B cell (primary cell): Measurements from ENCODE around the gene PIK3C3. TPM values are rescaled to one million over a fixed set of nuclear protein-coding genes. Genes with fewer than 3 reads are reported as not detected.

Source experiments
- ATAC-seq: fragments of 200-7000 bp; cut with Tn5 transposase; one replicate; pipeline ENCODE4 v1.10.0; 2021; ENCODE audit warnings: low read depth, mild to moderate bottlenecking, moderate number of reproducible peaks, moderate library complexity
- CTCF ChIA-PET: fragments of 350-600 bp; sonication (Branson Sonifier 250); formaldehyde crosslinking; loops from one replicate; lab custom pipeline; 2021; ENCODE audit warnings: antibody characterized with exemption, inconsistent platforms; lab: Charles Lee
- POLR2A ChIA-PET: fragments of 350-600 bp; sonication (Branson Sonifier 250); formaldehyde crosslinking; loops from one replicate; lab custom pipeline; 2021; ENCODE audit warnings: antibody characterized with exemption; lab: Charles Lee
- DNase-seq: peaks from one replicate; pipeline ENCODE4 v3.0.0; 2013
- H2AFZ ChIP-seq: 2 replicates; pipeline ENCODE4 v1.6.1; 2012; ENCODE audit warnings: mild to moderate bottlenecking, low read depth, low read length; ENCODE audit not compliant: insufficient read depth, poor library complexity, severe bottlenecking
- H3K27ac ChIP-seq, 2 donors: 1 replicate in 1 of 2; 2 replicates in 1 of 2; pipeline ENCODE4 v1.5.1; 2012 to 2013; ENCODE audit warnings: low read length in 2 of 2, mild to moderate bottlenecking in 2 of 2, moderate library complexity in 1 of 2
- H3K27me3 ChIP-seq, 4 experiments: fragments of 200-600 bp in 1 of 4; sonication (generic) in 1 of 4; replicated peaks in 1 of 4; 1 replicate in 2 of 4; 2 replicates in 2 of 4; pipeline versions ENCODE4 v1.6.1 to v1.7.0; 2013 to 2016; ENCODE audit warnings: low read length in 3 of 4, mild to moderate bottlenecking in 2 of 4, mixed read lengths in 1 of 4, moderate library complexity in 1 of 4; ENCODE audit not compliant: insufficient read depth in 4 of 4, control insufficient read depth in 3 of 4; ENCODE audit errors: control extremely low read depth in 1 of 4
- H3K36me3 ChIP-seq, 2 experiments: replicated peaks in 1 of 2; 1 replicate in 1 of 2; 2 replicates in 1 of 2; pipeline versions ENCODE4 v1.6.1 to v1.7.1; 2013; ENCODE audit warnings: low read length in 1 of 2; ENCODE audit not compliant: insufficient read depth in 2 of 2, control insufficient read depth in 1 of 2; ENCODE audit errors: control extremely low read depth in 1 of 2, extremely low read depth in 1 of 2
- H3K4me1 ChIP-seq, 2 donors: fragments of 200-600 bp in 1 of 2; sonication (generic) in 1 of 2; 1 replicate in 1 of 2; 2 replicates in 1 of 2; pipeline versions ENCODE4 v1.5.1 to v1.6.1; 2013 to 2017; ENCODE audit warnings: low read length in 2 of 2; ENCODE audit not compliant: control insufficient read depth in 2 of 2, insufficient read depth in 2 of 2
- H3K4me2 ChIP-seq: replicated peaks from 2 replicates; pipeline ENCODE3; 2012; ENCODE audit warnings: mild to moderate bottlenecking, low read depth, low read length; ENCODE audit not compliant: poor library complexity, severe bottlenecking
- H3K4me3 ChIP-seq, 5 experiments: fragments of 200-600 bp in 1 of 5; sonication (generic) in 1 of 5; 1 replicate in 3 of 5; 2 replicates in 2 of 5; pipeline versions ENCODE4 v1.5.1 to v1.7.0; 2011 to 2016; ENCODE audit warnings: low read length in 4 of 5, mild to moderate bottlenecking in 4 of 5, low read depth in 2 of 5, control low read depth in 1 of 5, moderate library complexity in 1 of 5; ENCODE audit not compliant: insufficient read depth in 1 of 5; ENCODE audit errors: control extremely low read depth in 1 of 5, extremely low read depth in 1 of 5
- H3K79me2 ChIP-seq: fragments of 200-600 bp; sonication (generic); one replicate; pipeline ENCODE4 v1.6.0; 2016; ENCODE audit warnings: low read length; ENCODE audit not compliant: control insufficient read depth, insufficient read depth
- H3K9ac ChIP-seq: fragments of 200-600 bp; sonication (generic); 2 replicates; pipeline ENCODE4 v1.6.1; 2017; ENCODE audit warnings: mild to moderate bottlenecking, low read length, moderate library complexity
- H3K9me3 ChIP-seq, 3 donors: one replicate each; pipeline versions ENCODE4 v1.6.1 to v1.7.1; 2013; ENCODE audit warnings: low read length in 2 of 3; ENCODE audit not compliant: control insufficient read depth in 2 of 3, insufficient read depth in 1 of 3; ENCODE audit errors: control extremely low read depth in 1 of 3
- H4K20me1 ChIP-seq: 2 replicates; pipeline ENCODE4 v1.6.0; 2012; ENCODE audit warnings: mild to moderate bottlenecking, low read length; ENCODE audit not compliant: insufficient read depth, control insufficient read depth, poor library complexity, severe bottlenecking
- H3K27ac Mint-ChIP-seq: one replicate; pipeline ENCODE4 v1.8.0; 2021; ENCODE audit warnings: mixed read lengths
- H3K27me3 Mint-ChIP-seq: one replicate; pipeline ENCODE4 v1.8.0; 2021; ENCODE audit warnings: mixed read lengths
- H3K4me1 Mint-ChIP-seq: one replicate; pipeline ENCODE4 v1.8.0; 2021; ENCODE audit warnings: mixed read lengths
- H3K4me3 Mint-ChIP-seq: one replicate; pipeline ENCODE4 v1.8.0; 2021; ENCODE audit warnings: mixed read lengths
- H3K9me3 Mint-ChIP-seq: one replicate; pipeline ENCODE4 v1.8.0; 2022; ENCODE audit warnings: mixed read lengths; ENCODE audit not compliant: insufficient read depth
- EZH2 ChIP-seq: IDR thresholded peaks from 2 replicates; pipeline ENCODE4 v1.6.1; 2012; ENCODE audit warnings: borderline replicate concordance, low read depth, mild to moderate bottlenecking, moderate library complexity, low read length; ENCODE audit not compliant: insufficient read depth, poor library complexity, severe bottlenecking
- WGBS: methylation state at CpG from one replicate; pipeline ENCODE4 v1.1.5; 2013; ENCODE audit warnings: missing lambda C conversion rate; ENCODE audit not compliant: insufficient coverage; 5-methylcytosine and 5-hydroxymethylcytosine counted together
- intact Hi-C: fragments of 100-400 bp; cut with micrococcal nuclease; formaldehyde crosslinking; loops from one replicate; pipeline ENCODE4 v1.10.0; 2022
- polyA plus RNA-seq: library from polyadenylated mRNA; depleted of rRNA; stranded (reverse); fragments of >200 nt; gene quantifications from 2 replicates; pipeline ENCODE4 v1.2.3, GENCODE V29; 2012
- total RNA-seq, 2 donors: library from RNA; stranded (reverse); fragments of 120-200 nt in 1 of 2; gene quantifications; 1 replicate in 1 of 2; 2 replicates in 1 of 2; pipeline versions ENCODE4 v1.2.3 to v1.2.4, GENCODE V29; 2013 to 2022
- TF ChIP-seq, protein P1 (sequence below): fragments of 200-600 bp; IDR thresholded peaks from one replicate; pipeline ENCODE4 v1.8.0; 2022; ENCODE audit warnings: antibody characterized with exemption, mild to moderate bottlenecking

The PIK3C3 gene
- total and polyA plus RNA-seq, 2 donors (not counting 1 experiment from before 2014, with no cell fraction given), result 13.3 to 87.9 TPM

DNA sequence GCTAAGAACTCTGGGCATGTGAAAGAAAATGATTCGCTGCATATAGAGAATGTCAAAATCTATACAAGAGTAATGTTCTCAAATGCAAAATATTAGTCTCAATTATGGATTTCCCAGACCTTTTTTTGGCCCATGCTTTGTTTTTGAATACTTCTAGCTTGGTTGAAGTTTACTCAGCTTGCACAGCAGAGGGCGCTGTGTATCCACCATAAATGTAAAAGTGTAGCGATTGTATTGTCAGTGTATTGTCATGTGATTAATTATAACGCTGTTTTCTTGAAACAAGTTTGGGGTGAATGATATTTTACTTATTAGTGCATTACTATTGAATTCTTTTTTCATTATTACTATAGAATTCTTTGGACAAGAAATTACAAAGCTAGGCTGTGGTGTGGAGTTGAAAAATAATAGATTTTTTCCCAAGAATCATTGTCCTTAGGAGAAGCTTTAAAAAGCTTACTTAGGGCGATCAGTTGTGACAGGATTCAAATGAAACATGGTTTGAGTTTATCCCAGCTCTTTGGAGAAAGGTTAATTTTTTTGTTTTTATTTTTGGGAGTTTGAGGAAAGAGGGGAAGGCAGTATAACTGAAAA lies 98.3 kb downstream of the PIK3C3 start:
- Histone ChIP-seq H3K27ac (no peak overlapping the region), H3K27me3 (no peaks in the 10 kb centered on the region), H4K20me1 (no peaks in the 10 kb centered on the region), H3K9me3 (no peaks in the 10 kb centered on the region), H3K4me1 (no peaks in the 10 kb centered on the region), H3K79me2 (no peaks in the 10 kb centered on the region), H3K9ac (no peak overlapping the region), H2AFZ (no peak overlapping the region), H3K36me3 (peaks cover 7 to 17% of the 10 kb centered on the region in 2 experiments), H3K4me2 (no peak overlapping the region), H3K4me3 (no peak overlapping the region)
- POLR2A ChIA-PET, result no interaction called here
- no peak for TF ChIP-seq EZH2
- TF ChIP-seq, protein P1, sequence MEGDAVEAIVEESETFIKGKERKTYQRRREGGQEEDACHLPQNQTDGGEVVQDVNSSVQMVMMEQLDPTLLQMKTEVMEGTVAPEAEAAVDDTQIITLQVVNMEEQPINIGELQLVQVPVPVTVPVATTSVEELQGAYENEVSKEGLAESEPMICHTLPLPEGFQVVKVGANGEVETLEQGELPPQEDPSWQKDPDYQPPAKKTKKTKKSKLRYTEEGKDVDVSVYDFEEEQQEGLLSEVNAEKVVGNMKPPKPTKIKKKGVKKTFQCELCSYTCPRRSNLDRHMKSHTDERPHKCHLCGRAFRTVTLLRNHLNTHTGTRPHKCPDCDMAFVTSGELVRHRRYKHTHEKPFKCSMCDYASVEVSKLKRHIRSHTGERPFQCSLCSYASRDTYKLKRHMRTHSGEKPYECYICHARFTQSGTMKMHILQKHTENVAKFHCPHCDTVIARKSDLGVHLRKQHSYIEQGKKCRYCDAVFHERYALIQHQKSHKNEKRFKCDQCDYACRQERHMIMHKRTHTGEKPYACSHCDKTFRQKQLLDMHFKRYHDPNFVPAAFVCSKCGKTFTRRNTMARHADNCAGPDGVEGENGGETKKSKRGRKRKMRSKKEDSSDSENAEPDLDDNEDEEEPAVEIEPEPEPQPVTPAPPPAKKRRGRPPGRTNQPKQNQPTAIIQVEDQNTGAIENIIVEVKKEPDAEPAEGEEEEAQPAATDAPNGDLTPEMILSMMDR, result peak; percentile 99
- ATAC-seq (peak; percentile 62), DNase-seq (peak; percentile 59)
- Mint-ChIP-seq H3K9me3 (no peaks in the 10 kb centered on the region), H3K27ac (no peak overlapping the region), H3K4me3 (no peak overlapping the region), H3K27me3 (no peaks in the 10 kb centered on the region), H3K4me1 (peaks cover 7% of the 10 kb centered on the region)
- CTCF ChIA-PET, result interaction anchor here (0.8 to 2.8 kb wide), 23 partner anchors 8 to 1218 kb away, joined by 3 to 14 read pairs (median 5); no protein-coding TSS in a partner anchor
- WGBS, result 100% methylated on average over 1 of the region's 5 CpGs
- intact Hi-C loops, result no loop called here

DNA sequence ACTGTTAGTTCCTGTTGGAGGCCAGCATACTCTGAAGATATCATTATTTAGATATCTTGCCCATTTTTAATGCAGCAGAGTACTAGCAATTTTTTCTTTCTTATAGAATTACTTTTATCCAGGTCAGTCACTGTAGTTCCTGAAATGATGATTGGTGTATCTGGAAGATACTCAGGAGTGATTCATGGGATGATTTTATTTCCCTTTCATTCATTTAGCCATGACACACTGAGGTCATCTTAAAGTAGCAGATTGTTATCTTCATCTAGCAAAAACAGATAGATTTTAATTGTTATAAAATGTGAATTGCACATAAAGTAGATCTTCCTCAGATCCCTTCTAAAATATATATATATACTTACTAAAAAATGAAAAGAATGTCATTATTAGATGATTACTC lies 109.1 kb downstream of the PIK3C3 start:
- DNase-seq, result no peak
- POLR2A ChIA-PET, result no interaction called here
- Mint-ChIP-seq H3K27me3 (no peaks in the 10 kb centered on the region), H3K27ac (no peak overlapping the region), H3K4me3 (no peak overlapping the region), H3K4me1 (no peaks in the 10 kb centered on the region), H3K9me3 (no peaks in the 10 kb centered on the region)
- Histone ChIP-seq H3K27ac (no peak overlapping the region), H3K9ac (no peak overlapping the region), H3K27me3 (no peaks in the 10 kb centered on the region), H3K36me3 (peaks cover 1 to 12% of the 10 kb centered on the region in 2 experiments), H3K4me3 (no peak overlapping the region), H4K20me1 (no peaks in the 10 kb centered on the region), H3K4me1 (no peaks in the 10 kb centered on the region), H3K9me3 (no peaks in the 10 kb centered on the region), H3K4me2 (no peak overlapping the region), H2AFZ (no peak overlapping the region), H3K79me2 (no peaks in the 10 kb centered on the region)
- ATAC-seq, result no peak
- CTCF ChIA-PET, result interaction anchor here (3.0 kb wide), 1 partner anchor 11 kb away, joined by 14 read pairs; no protein-coding TSS in a partner anchor
- no peak for TF ChIP-seq EZH2
- TF ChIP-seq, protein P1, result no peak
- intact Hi-C loops, result no loop called here
